Measurements from ENCODE around the gene GRM4. TPM values are rescaled to one million over a fixed set of nuclear protein-coding genes. Genes with fewer than 3 reads are reported as not detected.

Gene GRM4
- total RNA-seq, 1 donor from 2014 or later: not detected

DNA sequence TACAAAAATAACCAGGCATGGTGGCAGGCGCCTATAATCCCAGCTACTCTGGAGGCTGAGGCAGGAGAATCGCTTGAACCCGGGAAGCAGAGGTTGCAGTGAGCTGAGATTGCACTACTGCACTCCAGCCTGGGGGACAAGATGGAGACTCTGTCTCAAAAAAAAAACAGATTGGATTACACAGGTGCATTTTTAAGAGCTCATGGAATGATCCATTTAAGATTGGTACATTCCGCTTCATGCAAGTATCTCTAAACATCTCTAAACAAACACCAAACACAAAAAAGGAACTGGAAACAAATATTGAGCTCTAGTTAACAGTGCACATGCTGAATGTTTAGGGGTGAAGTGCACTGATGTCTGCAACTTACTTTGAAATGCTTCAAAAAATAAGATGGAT is 154.3 kb downstream of the GRM4 start:
- TF ChIP-seq, protein P1, sequence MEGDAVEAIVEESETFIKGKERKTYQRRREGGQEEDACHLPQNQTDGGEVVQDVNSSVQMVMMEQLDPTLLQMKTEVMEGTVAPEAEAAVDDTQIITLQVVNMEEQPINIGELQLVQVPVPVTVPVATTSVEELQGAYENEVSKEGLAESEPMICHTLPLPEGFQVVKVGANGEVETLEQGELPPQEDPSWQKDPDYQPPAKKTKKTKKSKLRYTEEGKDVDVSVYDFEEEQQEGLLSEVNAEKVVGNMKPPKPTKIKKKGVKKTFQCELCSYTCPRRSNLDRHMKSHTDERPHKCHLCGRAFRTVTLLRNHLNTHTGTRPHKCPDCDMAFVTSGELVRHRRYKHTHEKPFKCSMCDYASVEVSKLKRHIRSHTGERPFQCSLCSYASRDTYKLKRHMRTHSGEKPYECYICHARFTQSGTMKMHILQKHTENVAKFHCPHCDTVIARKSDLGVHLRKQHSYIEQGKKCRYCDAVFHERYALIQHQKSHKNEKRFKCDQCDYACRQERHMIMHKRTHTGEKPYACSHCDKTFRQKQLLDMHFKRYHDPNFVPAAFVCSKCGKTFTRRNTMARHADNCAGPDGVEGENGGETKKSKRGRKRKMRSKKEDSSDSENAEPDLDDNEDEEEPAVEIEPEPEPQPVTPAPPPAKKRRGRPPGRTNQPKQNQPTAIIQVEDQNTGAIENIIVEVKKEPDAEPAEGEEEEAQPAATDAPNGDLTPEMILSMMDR (IDR thresholded peaks at IDR 0.05): no peak
- no peak overlapping the region for H3K4me3 ChIP-seq
- intact Hi-C loops (cut with DNase I): no loop called here
- DNase-seq (no peak), ATAC-seq (no peak)
- no peaks in the 10 kb centered on the region for H3K9me3 ChIP-seq
- no peaks in the 10 kb centered on the region for H3K36me3 ChIP-seq
- H3K4me1 ChIP-seq: peaks cover 15% of the 10 kb centered on the region
- no peak overlapping the region for H3K27ac ChIP-seq
- H3K27me3 ChIP-seq (ENCODE audit: low read depth): no peaks in the 10 kb centered on the region

DNA sequence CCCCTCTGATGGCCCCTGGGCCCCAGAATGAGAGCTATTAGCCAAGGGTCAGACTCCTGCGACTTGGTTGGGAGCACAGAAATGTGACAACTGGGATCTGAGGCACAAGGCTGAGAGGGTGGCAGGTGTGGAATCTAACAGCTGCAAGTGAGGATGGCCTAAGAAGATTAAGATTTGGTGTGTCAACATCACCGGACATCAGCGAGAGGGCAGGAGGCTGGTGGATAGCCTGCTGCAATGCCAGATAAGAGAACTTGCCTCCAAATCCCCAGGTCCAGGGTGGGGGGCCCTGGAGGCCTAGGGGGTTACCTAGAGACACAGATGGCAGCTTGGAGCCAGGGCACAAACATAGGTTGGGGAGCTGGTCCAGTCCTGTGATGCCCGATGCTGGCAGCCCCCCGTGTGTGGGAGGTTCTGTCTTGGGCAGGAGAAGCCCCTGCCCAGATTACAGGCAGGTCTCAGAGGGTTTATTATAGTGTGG is 155.8 kb downstream of the GRM4 start:
- intact Hi-C loops (cut with DNase I): no loop called here

DNA sequence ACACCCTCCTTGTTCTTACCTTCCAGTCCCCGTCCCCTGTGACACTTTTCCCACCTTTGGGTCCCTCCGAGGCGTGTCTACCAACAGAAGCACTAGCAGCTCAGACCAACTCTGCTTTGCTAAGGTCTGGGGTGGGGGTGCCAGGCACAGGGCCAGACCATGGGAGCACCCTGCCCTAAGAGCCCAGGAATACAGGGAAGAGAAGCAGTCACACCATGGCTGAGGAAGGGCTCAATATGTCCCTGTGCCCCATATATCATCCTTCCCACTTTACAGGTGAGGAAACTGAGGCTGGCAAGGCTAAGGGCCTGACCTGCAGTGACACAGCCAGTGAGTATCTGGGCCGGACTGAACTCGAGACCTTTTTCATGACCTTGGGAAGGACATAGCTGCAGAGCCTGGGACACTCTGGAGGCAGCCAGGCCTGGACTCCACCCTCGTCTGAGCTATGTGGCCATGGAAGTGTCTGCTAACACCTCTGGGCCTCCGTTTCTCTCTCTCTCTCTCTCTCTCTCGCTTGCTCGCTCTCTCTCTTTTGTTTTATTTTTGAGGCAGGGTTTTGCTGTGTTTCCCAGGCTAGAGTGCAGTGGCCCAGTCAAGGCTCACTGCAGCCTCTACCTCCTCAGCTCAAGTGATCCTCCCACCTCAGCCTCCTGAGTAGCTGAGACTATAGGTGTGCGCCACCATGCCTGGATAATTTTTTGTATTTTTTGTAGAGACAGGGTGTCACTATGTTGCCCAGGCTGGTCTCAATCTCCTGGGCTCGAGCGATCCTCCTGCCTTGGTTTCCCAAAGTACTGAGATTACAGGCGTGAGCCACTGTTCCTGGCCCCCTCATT is 156.7 kb downstream of the GRM4 start:
- Histone ChIP-seq H3K9me3 (no peaks in the 10 kb centered on the region), H3K27ac (no peak overlapping the region), H3K27me3 (ENCODE audit: low read depth) (no peaks in the 10 kb centered on the region), H3K36me3 (no peaks in the 10 kb centered on the region), H3K4me3 (no peak overlapping the region), H3K4me1 (no peaks in the 10 kb centered on the region)
- ATAC-seq (peak in 1 of 2 donors; percentile 14), DNase-seq (no peak)
- TF ChIP-seq, protein P1 (IDR thresholded peaks at IDR 0.05): no peak
- intact Hi-C loops (cut with DNase I): no loop called here

More for the DNA sequence above, 155.8 kb downstream of the GRM4 start:
- no peak overlapping the region for H3K4me3 ChIP-seq
- H3K27ac ChIP-seq: no peak overlapping the region
- ATAC-seq (no peak), DNase-seq (no peak)
- peaks cover 3% of the 10 kb centered on the region for H3K4me1 ChIP-seq
- TF ChIP-seq, protein P1 (IDR thresholded peaks at IDR 0.05): no peak
- no peaks in the 10 kb centered on the region for H3K27me3 ChIP-seq (ENCODE audit: low read depth)
- H3K36me3 ChIP-seq: no peaks in the 10 kb centered on the region
- no peaks in the 10 kb centered on the region for H3K9me3 ChIP-seq

DNA sequence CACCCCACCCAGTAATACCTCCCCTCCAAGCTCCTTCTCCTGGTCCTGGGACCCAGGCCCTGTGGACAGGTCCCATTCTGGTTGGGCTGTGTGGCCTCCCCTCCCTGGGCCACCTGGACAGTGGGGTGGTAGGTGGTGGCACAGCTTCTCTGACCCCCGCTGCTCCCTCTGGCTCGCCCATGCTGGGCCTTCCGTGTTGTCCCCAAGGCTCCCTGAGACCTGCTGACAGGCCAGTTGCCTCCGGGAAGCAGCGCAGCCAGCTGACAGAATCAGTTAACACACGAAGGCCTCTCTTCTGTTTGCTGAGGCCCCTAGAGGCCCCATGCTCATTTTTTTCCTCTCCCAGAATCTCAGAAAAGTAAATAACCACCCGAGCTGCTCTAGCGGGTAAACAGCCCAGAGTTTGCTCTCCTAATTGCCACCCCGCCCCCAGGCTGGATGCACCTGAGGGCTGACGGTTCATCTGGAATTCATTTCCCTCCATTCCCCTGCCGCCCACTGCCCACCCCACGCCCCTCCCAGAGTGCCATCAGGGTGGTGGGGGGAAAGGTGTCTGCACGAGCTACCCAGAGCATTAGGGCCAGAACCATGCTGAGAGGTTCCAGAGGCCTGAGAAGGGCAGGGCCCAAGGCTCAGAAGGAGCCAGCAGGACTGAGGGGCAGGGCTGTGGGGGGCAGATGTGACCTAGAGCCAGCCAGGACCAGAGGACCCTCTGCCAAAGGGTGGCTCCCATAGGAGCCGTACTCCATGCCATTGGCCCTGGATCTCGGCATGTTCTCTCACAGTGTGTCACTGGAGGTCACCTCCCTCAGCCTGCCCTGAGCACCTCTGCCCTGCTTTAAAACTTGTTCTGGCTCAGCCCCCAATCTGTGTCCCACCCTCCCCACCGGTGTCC is 157.5 kb downstream of the GRM4 start:
- Histone ChIP-seq H3K27me3 (ENCODE audit: low read depth) (no peaks in the 10 kb centered on the region), H3K9me3 (no peaks in the 10 kb centered on the region), H3K4me1 (no peaks in the 10 kb centered on the region), H3K27ac (no peak overlapping the region), H3K4me3 (no peak overlapping the region), H3K36me3 (no peaks in the 10 kb centered on the region)
- ATAC-seq (peak; percentile 13 to 17), DNase-seq (no peak)
- intact Hi-C loops (cut with DNase I): no loop called here
- TF ChIP-seq, protein P1 (IDR thresholded peaks at IDR 0.05): no peak

DNA sequence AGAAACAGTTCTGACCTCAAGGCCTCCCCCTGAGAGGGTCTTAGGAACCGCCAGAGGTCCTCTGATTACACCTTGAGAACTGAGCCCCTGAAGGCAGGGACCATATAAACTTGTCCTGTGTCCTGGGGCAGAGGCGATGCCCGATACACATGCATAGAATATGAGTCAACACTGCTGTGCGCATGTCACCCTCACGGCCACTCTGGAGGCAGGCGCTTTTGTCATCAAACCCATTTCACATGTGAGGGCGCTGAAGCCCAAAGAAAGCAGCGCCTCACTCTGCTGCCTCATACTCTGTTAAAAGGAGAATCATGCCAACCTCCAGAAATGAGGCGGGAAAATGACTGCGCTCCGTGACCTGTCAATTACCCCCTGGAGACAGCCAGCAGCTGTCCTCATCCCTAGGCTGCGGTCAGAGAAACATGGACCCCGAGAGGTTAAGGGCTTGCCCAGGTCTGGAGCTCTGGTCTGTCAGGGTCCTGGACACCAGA is 158.3 kb downstream of the GRM4 start:
- Histone ChIP-seq H3K27ac (no peak overlapping the region), H3K27me3 (ENCODE audit: low read depth) (no peaks in the 10 kb centered on the region), H3K4me1 (peaks cover 7% of the 10 kb centered on the region), H3K36me3 (no peaks in the 10 kb centered on the region), H3K9me3 (no peaks in the 10 kb centered on the region), H3K4me3 (no peak overlapping the region)
- no peak for ATAC-seq
- intact Hi-C loops (cut with DNase I): no loop called here
- DNase-seq: no peak
- TF ChIP-seq, protein P1 (IDR thresholded peaks at IDR 0.05): no peak

All from lower lobe of right lung (tissue), 2 donors.